Brain microvascular endothelial cell (primary cell): ENCODE data around the gene WNT7A.

Source experiments
- DNase-seq: peaks from one replicate; pipeline ENCODE4 v3.0.0-alpha.2; 2020
- H3K27ac ChIP-seq: fragments of 250-450 bp; sonication (Bioruptor Pico); 2 replicates; pipeline ENCODE4 v1.5.1; 2020; ENCODE audit warnings: mild to moderate bottlenecking, moderate library complexity
- H3K27me3 ChIP-seq: fragments of 250-450 bp; sonication (Bioruptor Pico); replicated peaks from 2 replicates; pipeline ENCODE4 v1.5.1; 2020; ENCODE audit warnings: mild to moderate bottlenecking
- H3K36me3 ChIP-seq: fragments of 250-450 bp; sonication (Bioruptor Pico); replicated peaks from 2 replicates; pipeline ENCODE4 v1.5.1; 2020; ENCODE audit warnings: mild to moderate bottlenecking
- H3K4me3 ChIP-seq: 2 replicates; pipeline ENCODE4 v1.5.1; 2011; ENCODE audit warnings: low read depth, mild to moderate bottlenecking, control low read depth, low read length, moderate library complexity
- CTCF ChIP-seq: IDR thresholded peaks from 2 replicates; pipeline ENCODE4 v1.5.1; 2011; ENCODE audit warnings: low read depth, mild to moderate bottlenecking, moderate library complexity, low read length, control low read depth, inconsistent platforms; ENCODE audit errors: missing control alignments
- in situ Hi-C: cut with HindIII; loops from 2 replicates; pipeline ENCODE4 v1.10.0; 2017; ENCODE audit warnings: low sequenced_read_pairs, low pct_ligation_motif_present

WNT7A gene

DNA sequence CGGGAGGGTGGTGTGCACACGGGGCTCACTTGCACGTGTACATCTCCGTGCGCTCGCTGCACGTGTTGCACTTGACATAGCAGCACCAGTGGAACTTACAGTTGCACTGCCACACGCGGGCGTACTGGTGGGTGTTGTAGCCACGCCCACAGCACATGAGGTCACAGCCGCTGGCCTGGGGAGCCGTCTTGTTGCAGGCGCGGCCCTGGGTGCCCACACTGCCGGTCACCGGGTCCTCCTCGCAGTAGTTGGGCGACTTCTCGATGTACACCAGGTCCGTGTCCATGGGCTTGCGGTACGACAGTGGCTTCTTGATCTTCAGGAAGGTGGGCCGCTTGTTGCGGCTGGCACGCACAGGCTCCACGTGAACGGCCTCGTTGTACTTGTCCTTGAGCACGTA lies 61.0 kb downstream of the WNT7A start:
- TF ChIP-seq CTCF: no peak
- DNase-seq: no peak
- in situ Hi-C loops: no loop called here
- no peak overlapping the region for H3K27ac ChIP-seq
- H3K4me3 ChIP-seq: no peak overlapping the region
- no peaks in the 10 kb centered on the region for H3K36me3 ChIP-seq
- H3K27me3 ChIP-seq: no peaks in the 10 kb centered on the region

DNA sequence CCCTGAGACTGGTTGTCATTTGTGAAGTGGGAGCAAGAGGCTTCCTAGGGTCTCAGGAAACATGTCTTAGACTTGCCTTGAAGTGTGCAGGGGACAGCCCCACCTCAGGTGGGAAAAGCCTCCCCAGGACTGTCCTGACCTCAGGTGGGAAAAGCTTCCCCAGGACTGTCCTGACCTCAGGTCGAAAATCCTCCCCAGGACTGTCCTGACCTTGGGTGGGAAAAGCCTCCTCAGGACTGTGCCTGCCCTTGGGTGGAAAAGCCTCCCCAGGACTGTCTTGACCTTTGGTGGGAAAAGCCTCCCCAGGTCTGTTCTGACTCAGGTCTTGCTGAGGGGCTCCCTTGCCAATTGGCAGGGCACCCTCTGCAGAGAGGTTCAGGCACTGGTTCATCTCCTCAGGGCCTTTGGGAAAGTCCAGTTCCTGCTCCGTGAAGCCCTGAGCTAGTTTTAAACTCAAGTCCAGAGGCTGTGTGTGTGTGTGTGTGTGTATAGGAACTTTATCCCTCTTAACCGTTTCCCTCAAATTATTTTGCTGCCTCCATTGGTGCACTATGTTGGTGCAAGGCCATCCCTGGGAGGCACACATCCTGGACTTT lies 64.7 kb downstream of the WNT7A start:
- no peaks in the 10 kb centered on the region for H3K36me3 ChIP-seq
- no peak overlapping the region for H3K4me3 ChIP-seq
- no peak for TF ChIP-seq CTCF
- no peak for DNase-seq
- H3K27me3 ChIP-seq: no peaks in the 10 kb centered on the region
- H3K27ac ChIP-seq: no peak overlapping the region
- in situ Hi-C loops: no loop called here

DNA sequence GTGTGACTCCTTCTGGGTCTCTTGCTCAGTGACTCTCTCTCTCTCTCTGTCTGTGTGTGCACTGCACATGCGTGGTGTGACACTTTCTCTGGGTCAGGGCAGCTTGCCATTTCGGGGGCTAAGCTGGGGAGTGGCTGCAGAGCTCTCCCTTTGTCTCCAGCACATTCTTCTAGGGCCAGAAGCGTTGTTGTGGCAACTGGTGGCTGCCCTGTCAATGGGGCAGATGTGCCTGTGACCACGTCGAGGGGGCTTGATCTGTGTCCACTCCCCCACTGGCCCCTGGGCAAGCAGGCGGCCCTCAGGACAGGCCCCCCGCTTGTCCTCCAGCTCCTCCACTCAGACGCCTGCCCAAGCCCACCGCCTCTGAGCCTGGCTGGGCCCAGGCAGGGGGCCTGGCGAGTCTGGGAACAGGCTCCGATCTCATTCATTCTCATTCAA lies 67.8 kb downstream of the WNT7A start:
- Histone ChIP-seq H3K36me3 (no peaks in the 10 kb centered on the region), H3K27ac (no peak overlapping the region), H3K4me3 (no peak overlapping the region), H3K27me3 (no peaks in the 10 kb centered on the region)
- in situ Hi-C loops: no loop called here
- DNase-seq: no peak
- TF ChIP-seq CTCF: no peak

GRCh38 chr3:13811614-13812013 lies 68.3 kb downstream of the WNT7A start:
- H3K27ac ChIP-seq: no peak overlapping the region
- DNase-seq: no peak
- H3K4me3 ChIP-seq: no peak overlapping the region
- in situ Hi-C loops: no loop called here
- no peak for TF ChIP-seq CTCF
- H3K27me3 ChIP-seq: no peaks in the 10 kb centered on the region
- H3K36me3 ChIP-seq: no peaks in the 10 kb centered on the region

DNA sequence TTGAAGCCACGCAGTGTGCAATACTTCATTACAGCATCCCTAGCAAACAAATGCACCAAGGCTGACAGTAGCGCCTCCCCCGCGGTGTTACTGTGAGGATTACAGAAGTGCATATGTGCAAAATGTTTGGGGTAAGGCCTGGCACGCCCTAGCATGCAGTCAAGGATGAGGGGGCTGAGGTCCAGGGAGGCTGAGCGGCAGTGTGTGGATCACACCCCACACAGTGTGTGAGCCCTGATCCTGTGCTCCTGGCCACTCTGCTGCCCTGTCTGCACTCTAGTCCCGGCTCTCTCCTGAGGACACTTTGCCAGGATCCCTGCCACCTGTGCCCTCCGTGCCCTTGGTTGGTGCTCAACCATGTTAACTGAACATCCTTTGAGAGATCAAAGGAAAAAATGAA lies 71.3 kb downstream of the WNT7A start:
- Histone ChIP-seq H3K27me3 (no peaks in the 10 kb centered on the region), H3K36me3 (no peaks in the 10 kb centered on the region), H3K27ac (no peak overlapping the region), H3K4me3 (no peak overlapping the region)
- no peak for TF ChIP-seq CTCF
- DNase-seq: no peak
- in situ Hi-C loops: no loop called here
